T-helper 9 cell (primary cell): Measurements from ENCODE around the gene LRRC1.

Source experiments
- DNase-seq: peaks from one replicate; pipeline ENCODE4 v3.0.0-alpha.2; 2020

LRRC1 gene

GRCh38 chr6:53896196-53896595 is 101.4 kb downstream of the LRRC1 start:
- DNase-seq: no peak

- no peak for DNase-seq
These were observed 103.4 kb downstream of the LRRC1 start for GRCh38 chr6:53898026-53898795.

- DNase-seq: no peak
These were observed 104.7 kb downstream of the LRRC1 start for GRCh38 chr6:53899512-53899911.

- DNase-seq: no peak
These were observed 108.6 kb downstream of the LRRC1 start for GRCh38 chr6:53903357-53903756.

GRCh38 chr6:53906103-53906502 is 111.3 kb downstream of the LRRC1 start:
- no peak for DNase-seq

- no peak for DNase-seq
These were observed 112.0 kb downstream of the LRRC1 start for GRCh38 chr6:53906842-53907241.

GRCh38 chr6:53910834-53911233 is 116.0 kb downstream of the LRRC1 start:
- no peak for DNase-seq

- DNase-seq: no peak
These were observed 117.9 kb downstream of the LRRC1 start for GRCh38 chr6:53912661-53913060.

GRCh38 chr6:53913286-53913685 is 118.5 kb downstream of the LRRC1 start:
- no peak for DNase-seq

GRCh38 chr6:53915026-53915691 is 120.4 kb downstream of the LRRC1 start:
- DNase-seq: no peak

GRCh38 chr6:53916804-53917463 is 122.1 kb downstream of the LRRC1 start:
- no peak for DNase-seq

GRCh38 chr6:53917464-53917842 is 122.6 kb downstream of the LRRC1 start:
- no peak for DNase-seq

GRCh38 chr6:53918854-53919510 is 124.2 kb downstream of the LRRC1 start:
- DNase-seq: no peak

GRCh38 chr6:53919881-53920360 is 125.1 kb downstream of the LRRC1 start:
- no peak for DNase-seq

GRCh38 chr6:53920881-53921280 is 126.1 kb downstream of the LRRC1 start:
- DNase-seq: no peak

- DNase-seq: no peak
These were observed 126.8 kb downstream of the LRRC1 start for GRCh38 chr6:53921639-53922038.

GRCh38 chr6:53922539-53922981 is 127.8 kb downstream of the LRRC1 start:
- no peak for DNase-seq

GRCh38 chr6:53924277-53924676 is 129.5 kb downstream of the LRRC1 start:
- DNase-seq: no peak

- DNase-seq: no peak
These were observed 130.1 kb downstream of the LRRC1 start for GRCh38 chr6:53924821-53925422.

GRCh38 chr6:53925891-53926290 is 131.1 kb downstream of the LRRC1 start:
- DNase-seq: no peak

GRCh38 chr6:53926505-53926904 is 131.7 kb downstream of the LRRC1 start:
- DNase-seq: no peak

- DNase-seq: no peak
These were observed 133.8 kb downstream of the LRRC1 start for GRCh38 chr6:53928641-53929040.
